Measurements from ENCODE around the gene FRS2.
"Not testable (repeated sequence)": the region's sequence is repeated elsewhere in the genome, so short reads cannot be mapped to it uniquely, and the experiment has no call there.

Gene FRS2

DNA sequence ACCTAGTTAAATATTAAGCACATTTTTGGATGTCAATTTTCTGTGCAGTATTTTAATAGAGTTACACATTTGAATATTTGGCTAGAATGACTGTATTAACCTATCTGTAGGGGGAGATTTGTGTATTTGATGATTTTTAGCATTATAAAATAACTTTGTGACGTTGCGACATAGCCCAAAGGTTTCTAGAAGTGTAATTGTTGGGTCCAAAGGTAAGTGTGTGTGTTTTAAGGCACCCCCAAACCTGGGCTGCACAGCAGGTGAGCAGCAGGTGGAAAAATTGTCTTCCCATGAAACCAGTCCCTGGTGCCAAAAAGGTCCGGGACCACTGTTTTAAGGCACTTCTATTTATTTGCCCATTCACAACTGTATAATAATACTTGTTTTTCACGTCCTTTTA lies 118.3 kb downstream of the FRS2 start:
- no peak for DNase-seq

DNA sequence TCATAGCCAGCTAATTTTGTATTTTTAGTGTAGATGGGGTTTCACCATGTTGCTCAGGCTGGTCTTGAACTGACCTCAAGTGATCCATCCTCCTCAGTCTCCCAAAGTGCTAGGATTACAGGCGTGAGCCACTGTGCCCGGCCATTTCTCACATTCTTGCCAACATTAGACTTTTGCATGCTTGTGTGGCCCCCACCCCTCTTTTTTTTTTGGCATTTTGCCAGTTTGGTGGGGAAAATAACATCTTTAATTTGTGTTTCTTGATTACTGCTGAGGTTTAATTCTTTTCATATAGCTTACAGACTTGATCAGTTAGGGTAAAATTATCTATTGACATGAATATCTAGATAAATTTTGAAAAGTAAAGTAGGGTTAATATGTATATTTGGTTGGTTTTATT lies 118.9 kb downstream of the FRS2 start:
- DNase-seq = no peak

DNA sequence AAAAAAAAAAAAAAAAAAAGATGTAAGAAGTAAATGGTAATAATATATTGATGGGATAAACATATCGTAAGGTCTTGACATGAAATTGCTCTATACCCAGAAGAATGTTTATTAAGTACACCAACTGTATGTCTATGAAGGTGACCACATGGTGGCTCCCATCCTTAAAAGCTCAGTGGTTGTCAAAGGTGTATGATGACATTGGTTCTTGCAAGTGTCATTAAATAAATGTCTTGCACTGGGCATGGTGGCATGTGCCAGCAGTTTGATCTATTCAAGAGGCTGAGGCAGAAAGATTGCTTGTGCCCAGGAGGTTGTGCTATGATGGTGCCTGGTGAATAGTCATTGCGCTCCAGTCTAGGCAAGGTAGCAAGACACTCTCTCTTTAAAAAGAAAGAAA lies 125.5 kb downstream of the FRS2 start:
- no peak for DNase-seq

DNA sequence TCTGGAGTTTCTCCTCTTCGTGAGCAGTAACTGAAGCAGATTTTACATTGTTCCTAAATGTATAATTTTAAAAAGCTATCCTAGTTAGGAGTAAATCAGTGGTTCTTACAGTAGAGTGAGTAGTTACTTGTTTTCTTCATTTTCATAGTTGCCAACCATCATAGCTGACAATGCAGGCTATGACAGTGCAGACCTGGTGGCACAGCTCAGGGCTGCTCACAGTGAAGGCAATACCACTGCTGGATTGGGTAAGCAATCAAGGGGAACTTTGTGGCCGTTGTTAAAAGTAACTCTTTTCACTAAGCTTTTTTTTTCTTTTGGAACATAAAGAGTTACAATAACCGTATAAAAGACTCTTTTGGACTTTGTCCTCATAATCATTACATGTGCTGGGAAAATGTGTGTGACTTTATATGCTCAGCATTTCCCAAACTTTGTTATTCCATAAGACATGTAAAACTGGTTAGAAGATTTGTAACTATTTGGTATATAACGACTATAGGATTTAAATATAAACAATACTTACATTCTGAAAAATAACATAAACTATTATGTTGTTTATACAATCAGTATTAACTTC lies 128.1 kb downstream of the FRS2 start:
- no peak for DNase-seq

DNA sequence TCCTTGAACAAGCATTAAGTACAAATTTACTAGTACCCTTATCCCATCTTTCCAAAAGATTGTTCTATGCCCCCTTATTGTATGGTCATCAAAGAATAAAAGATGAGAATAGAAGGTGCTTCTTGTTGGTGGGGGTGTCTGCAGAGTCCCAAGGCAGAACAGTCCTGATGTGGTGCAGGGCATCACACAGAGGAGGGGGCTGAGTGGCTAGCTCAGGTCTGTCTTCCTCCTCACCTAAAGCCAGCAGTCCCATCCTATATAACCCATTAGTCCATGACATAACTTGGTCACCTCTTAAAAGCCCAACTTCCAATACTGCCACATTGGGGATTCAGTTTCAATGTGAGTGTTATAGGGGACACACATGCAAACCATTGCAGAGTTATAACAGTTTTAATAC lies 130.6 kb downstream of the FRS2 start:
- DNase-seq = no peak

DNA sequence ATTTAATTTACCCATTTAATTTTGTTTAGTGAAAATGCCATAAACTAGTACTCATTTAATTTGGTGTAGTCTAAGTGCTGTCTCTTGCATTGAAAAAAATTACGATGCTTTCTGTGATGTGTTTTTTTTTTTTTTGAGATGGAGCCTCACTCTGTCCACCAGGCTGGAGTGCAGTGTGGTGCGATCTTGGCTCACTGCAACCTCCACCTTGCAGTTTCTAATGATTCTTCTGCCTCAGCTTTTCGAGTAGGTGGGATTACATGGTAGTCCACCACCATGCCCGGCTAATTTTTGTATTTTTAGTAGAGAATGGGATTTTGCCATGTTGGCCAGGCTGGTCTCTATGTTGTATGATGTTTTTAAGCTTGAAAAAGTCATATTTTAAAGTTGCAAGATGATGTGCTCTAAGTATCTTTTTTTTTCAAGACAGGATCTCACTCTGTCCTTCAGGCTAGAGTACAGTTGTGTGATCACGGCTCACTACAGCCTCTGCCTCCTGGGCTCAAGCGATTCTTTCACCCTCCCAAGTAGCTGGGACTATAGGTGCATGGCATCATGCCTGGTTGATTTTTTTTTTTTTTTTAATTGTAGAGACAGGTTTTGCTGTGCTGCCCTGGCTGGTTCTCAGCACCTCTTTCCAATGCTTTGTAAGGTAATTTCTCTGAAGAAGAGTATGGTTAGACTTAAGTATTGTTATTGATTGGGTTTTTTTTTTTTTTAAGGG lies 131.9 kb downstream of the FRS2 start:
- no peak for DNase-seq

DNA sequence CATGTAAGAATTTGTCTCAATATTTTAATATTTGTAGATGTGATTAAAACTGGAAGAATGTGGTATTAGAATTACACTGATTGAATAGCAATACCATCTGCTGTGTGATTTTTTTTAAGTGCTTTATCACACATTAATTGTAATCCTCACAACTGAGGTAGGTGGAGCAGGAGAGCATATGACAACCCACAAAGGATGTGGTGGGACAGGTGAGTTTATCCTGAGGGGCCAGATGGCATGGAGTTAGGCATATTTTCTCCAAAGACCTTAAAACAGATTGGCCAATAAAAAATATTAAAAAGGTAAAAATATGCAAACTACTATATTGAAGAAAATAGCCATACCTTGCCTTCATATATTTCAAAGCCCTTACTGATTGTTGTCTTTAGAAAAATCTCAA lies 132.8 kb downstream of the FRS2 start:
- DNase-seq = no peak

DNA sequence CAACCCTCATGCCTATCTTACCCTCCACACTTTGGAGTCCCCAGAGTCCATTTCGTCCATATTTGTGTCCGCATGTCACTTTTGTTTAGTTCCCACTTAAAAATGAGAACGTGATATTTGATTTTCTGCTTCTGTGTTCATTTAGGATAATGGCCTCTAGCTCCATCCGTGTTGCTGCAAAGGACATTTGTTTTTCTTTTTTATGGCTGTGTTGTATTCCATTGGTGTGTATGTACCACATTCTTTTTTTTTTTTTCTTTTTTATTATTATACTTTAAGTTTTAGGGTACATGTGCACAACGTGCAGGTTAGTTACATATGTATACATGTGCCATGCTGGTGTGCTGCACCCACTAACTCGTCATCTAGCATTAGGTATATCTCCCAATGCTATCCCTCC lies 133.4 kb downstream of the FRS2 start:
- DNase-seq = not testable (repeated sequence)

DNA sequence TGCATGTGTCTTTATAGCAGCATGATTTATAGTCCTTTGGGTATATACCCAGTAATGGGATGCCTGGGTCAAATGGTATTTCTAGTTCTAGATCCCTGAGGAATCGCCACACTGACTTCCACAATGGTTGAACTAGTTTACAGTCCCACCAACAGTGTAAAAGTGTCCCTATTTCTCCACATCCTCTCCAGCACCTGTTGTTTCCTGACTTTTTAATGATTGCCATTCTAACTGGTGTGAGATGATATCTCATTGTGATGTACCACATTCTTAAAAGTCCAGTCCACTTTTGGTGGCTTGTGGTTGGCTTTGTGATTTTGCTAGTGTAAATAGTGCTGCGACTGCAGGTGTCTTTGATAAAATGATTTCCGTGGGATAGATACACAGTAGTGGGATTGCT lies 134.1 kb downstream of the FRS2 start:
- not testable (repeated sequence) for DNase-seq

DNA sequence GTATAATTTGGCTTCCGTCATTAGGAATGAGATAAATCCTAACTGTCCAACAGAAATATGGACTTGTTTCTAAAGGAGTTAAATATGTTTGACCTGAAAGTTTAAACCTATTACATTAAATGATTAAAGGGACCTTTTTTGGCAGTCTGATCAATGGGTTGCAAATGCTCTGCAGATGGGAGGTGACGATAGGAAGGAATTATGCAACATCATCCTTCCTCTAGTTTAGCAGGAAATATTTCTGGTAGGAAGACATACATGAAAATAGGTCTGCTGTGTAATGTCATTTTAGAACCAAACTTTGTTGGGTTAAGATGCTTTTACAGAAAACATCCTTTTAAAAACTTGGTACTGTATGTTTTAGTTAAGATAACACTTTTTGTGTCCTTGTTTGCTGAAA lies 137.9 kb downstream of the FRS2 start:
- DNase-seq = no peak

DNA sequence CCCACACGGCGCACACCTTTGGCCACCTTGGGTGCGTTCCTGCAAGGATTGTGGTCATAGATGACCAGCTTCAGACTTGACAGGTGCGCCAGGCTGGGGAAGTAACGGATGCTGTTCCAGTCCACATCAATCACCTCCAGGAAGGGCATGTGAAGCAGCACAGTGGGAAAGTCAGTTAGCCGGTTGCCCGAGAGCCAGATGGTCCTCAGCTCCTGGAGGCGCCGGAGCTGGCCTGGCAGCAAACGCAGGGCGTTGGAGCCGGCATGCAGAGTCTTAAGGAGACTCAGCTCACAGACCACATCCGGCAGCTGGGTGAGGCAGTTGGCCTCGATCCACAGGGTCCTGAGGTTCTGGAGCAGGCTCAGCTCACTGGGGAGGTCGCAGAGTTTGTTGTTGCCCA lies 139.9 kb downstream of the FRS2 start:
- DNase-seq = no peak

DNA sequence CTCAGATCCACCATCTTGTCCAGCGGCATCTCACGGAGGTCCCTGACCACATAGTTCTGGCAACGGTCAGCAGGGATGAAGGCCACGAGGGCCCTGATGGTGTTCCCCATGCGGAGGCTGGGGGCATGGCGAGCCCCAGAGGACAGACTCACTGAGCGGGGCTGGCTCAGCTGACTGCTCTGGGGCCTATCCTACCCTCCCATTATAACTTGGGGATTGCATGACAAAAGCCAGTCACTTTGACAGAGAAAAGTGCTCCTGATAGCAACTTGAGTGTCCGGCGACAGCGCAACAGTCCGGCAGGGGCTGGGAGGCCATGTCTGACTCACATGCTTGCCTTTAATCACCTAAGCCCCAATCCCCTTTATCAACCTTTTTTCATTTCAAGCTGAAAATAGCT lies 140.5 kb downstream of the FRS2 start, which contains the start of gene LRRC10:
LRRC10 (minus strand) TSS at position 179 of the 400 bp plus-strand sequence; CDS start at position 110, 69 bp downstream.
- no peak for DNase-seq

DNA sequence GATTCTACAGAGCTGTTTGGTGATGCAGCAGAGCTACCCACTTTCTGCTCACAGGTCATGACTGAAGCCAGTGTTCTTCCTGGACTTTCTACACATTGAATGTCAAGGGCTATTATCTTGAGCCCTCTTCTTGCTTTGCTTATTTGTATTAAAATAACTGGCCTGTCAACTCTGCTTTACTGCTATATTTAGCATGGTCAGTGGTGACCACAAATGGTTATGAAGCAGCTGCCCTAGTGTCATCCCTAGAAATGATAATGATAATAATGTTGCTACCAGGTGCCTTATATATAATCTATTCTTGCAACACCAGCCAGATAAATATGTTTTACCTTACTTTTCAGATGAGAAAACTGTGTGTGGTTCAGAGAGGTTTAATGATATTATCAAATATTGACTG lies 143.2 kb downstream of the FRS2 start:
- no peak for DNase-seq

DNA sequence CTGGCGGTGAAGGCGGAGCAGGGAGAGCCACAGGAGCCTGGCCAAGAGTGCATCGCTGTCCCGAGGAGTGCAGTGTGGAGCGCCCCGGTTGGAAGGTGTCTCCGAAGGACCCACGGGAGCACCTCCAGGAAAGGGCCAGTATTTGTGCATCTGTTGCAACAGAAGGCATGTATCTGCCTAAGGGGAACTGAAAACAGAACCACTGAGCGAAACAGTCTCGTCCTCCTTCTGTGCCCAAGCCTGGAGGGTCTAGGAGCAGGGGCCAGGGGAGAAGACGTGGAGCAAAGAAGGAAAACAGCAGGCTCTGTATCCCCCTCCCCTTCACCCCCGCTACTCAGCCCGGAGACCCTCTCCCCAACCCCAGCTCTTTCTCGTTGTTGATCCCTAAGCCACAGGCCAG lies 145.8 kb downstream of the FRS2 start:
- DNase-seq = no peak

DNA sequence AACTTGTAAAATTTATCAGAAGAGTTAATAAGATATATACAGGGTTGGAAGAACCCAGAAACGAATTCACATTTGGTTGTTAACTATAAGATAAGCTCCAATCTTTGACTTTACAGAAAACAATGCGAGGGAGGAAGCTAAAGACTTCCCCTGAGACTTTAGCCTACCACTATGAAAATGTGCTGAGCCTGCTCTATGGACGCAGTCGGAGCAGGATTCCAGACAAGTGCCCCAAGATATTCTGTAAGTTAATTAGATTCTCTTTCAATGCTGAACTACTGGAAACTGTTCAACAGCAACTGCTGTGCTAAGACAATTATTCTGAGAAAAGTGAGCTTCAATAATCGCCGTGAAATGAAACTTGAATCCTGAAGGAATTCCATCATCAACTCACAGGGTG lies 148.9 kb downstream of the FRS2 start:
- DNase-seq = no peak

DNA sequence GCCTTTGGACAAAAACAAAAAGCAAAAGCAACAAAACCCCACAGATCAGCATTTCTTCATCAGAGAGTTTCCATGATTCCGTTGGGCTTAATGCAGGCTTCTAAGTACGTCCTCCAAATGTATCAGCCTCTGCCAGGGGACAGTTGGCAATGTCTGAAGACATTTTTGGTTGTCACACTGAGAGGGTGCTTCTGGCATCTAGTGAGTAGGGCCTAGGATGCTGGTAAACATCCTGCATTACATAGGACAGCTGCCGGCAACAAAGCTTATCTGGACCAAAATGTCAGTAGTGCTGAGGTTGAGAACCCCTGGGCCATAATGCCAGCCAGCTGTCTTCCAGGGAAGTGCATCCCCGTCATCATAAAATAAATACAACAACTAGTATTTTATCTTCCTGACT lies 149.9 kb downstream of the FRS2 start:
- no peak for DNase-seq

DNA sequence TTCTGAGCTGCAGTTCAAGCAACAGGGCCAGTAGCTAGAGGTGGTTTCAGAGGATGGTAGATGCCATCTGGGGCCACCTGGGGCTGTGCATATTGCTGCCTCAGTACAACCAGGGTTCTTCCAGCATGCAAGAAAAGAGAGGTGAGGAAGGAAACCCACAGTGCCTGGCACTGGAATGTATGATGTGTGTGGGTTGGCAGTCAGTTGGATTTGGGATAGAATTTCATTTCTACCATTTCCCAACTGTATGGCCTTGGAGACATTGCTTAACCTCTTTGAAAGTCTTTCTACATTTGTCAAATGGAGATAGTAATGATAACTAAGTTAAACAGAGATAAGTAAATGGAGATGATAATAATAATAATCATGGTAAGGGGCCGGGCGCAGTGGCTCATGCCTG lies 150.7 kb downstream of the FRS2 start:
- DNase-seq = no peak

DNA sequence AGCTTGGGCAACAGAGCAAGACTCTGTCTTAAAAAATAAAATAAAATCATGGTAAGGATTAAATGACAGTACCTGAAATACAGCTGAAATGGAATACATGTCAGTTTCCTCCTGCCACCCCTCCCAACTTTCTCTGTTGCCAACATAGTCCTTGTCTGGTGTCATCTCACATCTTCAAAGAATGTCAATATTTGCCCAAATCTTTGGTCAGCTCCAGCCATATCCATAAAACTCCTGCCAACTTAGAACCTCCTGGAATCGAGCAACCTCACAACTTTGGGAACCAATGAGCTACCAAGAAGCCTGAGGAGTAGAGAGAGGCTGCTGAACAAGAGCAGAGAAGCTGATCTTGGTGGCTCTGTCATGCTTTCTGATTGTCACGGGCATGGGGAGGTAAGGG lies 151.4 kb downstream of the FRS2 start:
- DNase-seq = no peak

DNA sequence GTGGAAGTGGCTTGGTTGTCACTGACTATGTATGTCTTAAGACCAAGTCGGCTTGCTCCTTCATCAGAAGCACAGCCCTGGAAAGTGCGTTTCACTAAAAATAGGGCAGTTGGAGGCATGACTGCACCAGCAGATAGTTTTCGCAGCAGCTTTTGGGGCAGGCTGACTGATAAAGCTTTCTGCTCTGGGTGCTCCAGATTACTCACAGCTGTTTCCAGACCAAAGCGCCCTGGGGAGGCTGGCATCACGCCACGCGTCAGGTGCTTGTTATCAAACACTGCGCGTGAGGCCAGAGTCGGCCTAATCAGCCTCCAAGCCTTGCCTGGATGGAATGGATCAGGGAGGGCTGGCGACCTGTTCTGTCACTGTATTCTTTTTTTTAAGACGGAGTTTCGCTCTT lies 153.8 kb downstream of the FRS2 start:
- no peak for DNase-seq

DNA sequence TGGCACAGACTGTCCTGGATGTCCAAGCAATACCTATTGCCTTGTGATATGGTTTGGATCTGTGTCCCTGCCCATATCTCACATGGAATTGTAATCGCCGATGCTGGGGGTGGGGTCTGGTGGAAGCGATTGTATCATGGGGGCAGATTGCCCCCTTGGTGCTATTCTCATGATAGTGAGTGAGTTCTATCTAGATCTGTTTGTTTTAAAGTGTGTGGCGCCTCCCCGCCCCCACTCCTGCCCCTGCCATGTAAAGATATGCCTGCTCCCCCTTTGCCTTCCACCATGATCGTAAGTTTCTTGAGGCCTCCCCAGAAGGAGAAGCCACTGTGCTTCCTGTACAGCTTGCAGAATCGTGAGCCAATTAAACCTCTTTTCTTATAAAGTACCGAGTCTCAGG lies 157.3 kb downstream of the FRS2 start:
- no peak for DNase-seq

All from CD4-positive, alpha-beta T cell treated with Interleukin-10 for 1 hour (primary cell).